Nephron (organoid): ENCODE measurements around the gene ATXN3.

Source experiments
- H3K27ac Mint-ChIP-seq, 3 experiments: 2 replicates each; pipeline ENCODE4 v1.8.0; 2020; ENCODE audit warnings: mixed read lengths in 3 of 3, mild to moderate bottlenecking in 2 of 3, moderate library complexity in 1 of 3
- H3K27me3 Mint-ChIP-seq: 2 replicates; pipeline ENCODE4 v1.8.0; 2021; ENCODE audit warnings: low read depth, mild to moderate bottlenecking, moderate library complexity, mixed read lengths
- H3K36me3 Mint-ChIP-seq: 2 replicates; pipeline ENCODE4 v1.8.0; 2020; ENCODE audit warnings: low read depth, mixed read lengths
- H3K4me1 Mint-ChIP-seq: 2 replicates; pipeline ENCODE4 v1.8.0; 2020; ENCODE audit warnings: mixed read lengths
- H3K4me3 Mint-ChIP-seq, 3 experiments: 2 replicates each; pipeline ENCODE4 v1.8.0; 2020; ENCODE audit warnings: mild to moderate bottlenecking in 3 of 3, mixed read lengths in 3 of 3, moderate library complexity in 2 of 3
- H3K9me3 Mint-ChIP-seq: 2 replicates; pipeline ENCODE4 v1.8.0; 2020; ENCODE audit warnings: mixed read lengths
- CTCF ChIP-seq, 3 experiments: fragments of 200-600 bp; sonication (generic); IDR thresholded peaks; one replicate each; pipeline ENCODE4 v1.5.0; 2021; ENCODE audit warnings: antibody characterized with exemption in 3 of 3; ENCODE audit not compliant: unreplicated experiment in 3 of 3

Gene ATXN3

GRCh38 chr14:92040431-92041051 is 65.8 kb downstream of the ATXN3 start:
- Mint-ChIP-seq H3K4me1 (peaks cover 34% of the 10 kb centered on the region), H3K27me3 (no peaks in the 10 kb centered on the region), H3K9me3 (no peaks in the 10 kb centered on the region), H3K4me3 (peak overlapping the region; percentile 93 to 97 (median 96)), H3K27ac (peak overlapping the region; percentile 100), H3K36me3 (peaks cover 8% of the 10 kb centered on the region)
- TF ChIP-seq CTCF (IDR thresholded peaks at IDR 0.05; ENCODE audit: unreplicated experiment in 3 of 3) = no peak

- H3K27me3 Mint-ChIP-seq = no peaks in the 10 kb centered on the region
- TF ChIP-seq CTCF (IDR thresholded peaks at IDR 0.05; ENCODE audit: unreplicated experiment in 3 of 3) = no peak
- no peaks in the 10 kb centered on the region for H3K9me3 Mint-ChIP-seq
- H3K27ac Mint-ChIP-seq = peak within 1 kb of the TSS; percentile 100
- H3K4me1 Mint-ChIP-seq = peaks cover 34% of the 10 kb centered on the region
- H3K4me3 Mint-ChIP-seq = peak within 1 kb of the TSS; percentile 93 to 97 (median 96)
- peaks cover 8% of the 10 kb centered on the region for H3K36me3 Mint-ChIP-seq
Measured at GRCh38 chr14:92039719-92040430, 66.5 kb downstream of the ATXN3 start, which contains the start of gene TRIP11. TRIP11 (minus strand) TSS chr14:92040059; CDS start chr14:92039685, 374 bp downstream.

- Mint-ChIP-seq H3K27ac (peak overlapping the region; percentile 100), H3K9me3 (no peaks in the 10 kb centered on the region), H3K4me1 (peaks cover 34% of the 10 kb centered on the region), H3K4me3 (peak overlapping the region; percentile 93 to 97 (median 96)), H3K36me3 (peaks cover 8% of the 10 kb centered on the region), H3K27me3 (no peaks in the 10 kb centered on the region)
- no peak for TF ChIP-seq CTCF (IDR thresholded peaks at IDR 0.05; ENCODE audit: unreplicated experiment in 3 of 3)
Measured at GRCh38 chr14:92039063-92039718, 67.2 kb downstream of the ATXN3 start.

GRCh38 chr14:92037989-92038388 is 68.4 kb downstream of the ATXN3 start:
- Mint-ChIP-seq H3K4me3 (peak overlapping the region; percentile 93 to 97 (median 96)), H3K4me1 (peaks cover 41% of the 10 kb centered on the region), H3K27me3 (no peaks in the 10 kb centered on the region), H3K9me3 (no peaks in the 10 kb centered on the region), H3K27ac (peak overlapping the region; percentile 47 to 100 (median 100)), H3K36me3 (peaks cover 17% of the 10 kb centered on the region)
- TF ChIP-seq CTCF (IDR thresholded peaks at IDR 0.05; ENCODE audit: unreplicated experiment in 3 of 3) = no peak

GRCh38 chr14:92035890-92036289 is 70.5 kb downstream of the ATXN3 start:
- H3K27me3 Mint-ChIP-seq = no peaks in the 10 kb centered on the region

More at GRCh38 chr14:92035890-92036289, 70.5 kb downstream of the ATXN3 start:
- H3K9me3 Mint-ChIP-seq = no peaks in the 10 kb centered on the region
- no peak overlapping the region for H3K27ac Mint-ChIP-seq
- TF ChIP-seq CTCF (IDR thresholded peaks at IDR 0.05; ENCODE audit: unreplicated experiment in 3 of 3) = no peak
- peaks cover 41% of the 10 kb centered on the region for H3K4me1 Mint-ChIP-seq
- H3K4me3 Mint-ChIP-seq = peak overlapping the region in 2 of 3 experiments; percentile 14 to 97
- peaks cover 32% of the 10 kb centered on the region for H3K36me3 Mint-ChIP-seq
